Measurements from ENCODE around the gene ST8SIA2.

DNA sequence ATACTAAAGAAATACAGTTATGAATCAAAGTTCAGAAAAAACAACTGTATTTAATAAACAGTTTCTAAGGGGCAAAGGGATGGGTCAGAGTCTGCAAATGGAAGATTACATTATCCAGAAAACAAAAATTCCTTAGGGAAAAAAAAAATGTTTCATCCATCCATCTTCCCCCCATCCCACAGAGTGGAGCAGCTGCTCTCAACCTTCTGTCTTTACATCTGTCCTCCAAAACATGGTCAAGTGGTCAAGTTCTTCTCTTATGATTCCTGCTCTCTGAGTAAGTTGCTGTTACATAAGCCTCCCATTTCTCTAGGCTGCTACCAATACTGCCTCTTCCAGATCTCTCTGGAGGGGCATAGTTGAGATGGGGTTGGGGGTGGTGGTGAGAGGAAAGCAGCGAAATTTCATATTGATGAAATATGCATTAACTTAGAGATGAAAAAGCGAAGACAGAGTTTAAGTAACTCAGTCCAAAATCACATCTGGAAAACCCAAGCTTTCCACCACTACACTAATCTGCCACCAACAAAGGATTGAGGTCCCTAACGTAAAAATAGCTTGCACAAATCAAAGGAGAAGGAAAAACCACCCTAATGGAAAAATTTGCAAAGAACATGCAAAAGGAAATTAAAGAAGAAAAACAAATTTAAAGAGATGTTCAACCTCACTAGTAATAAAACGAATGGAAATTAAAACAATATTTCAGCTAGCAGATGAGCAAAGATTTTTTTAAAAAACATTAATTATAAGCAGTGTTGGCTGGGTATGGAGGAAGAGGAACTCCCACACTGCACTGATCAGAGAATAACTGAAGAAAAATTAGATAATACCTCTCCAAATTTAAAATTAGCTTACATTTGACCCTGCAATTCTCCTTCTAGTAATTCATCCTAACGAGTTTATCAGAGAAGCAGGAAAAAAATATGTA lies 109.5 kb downstream of the ST8SIA2 start:
- TF ChIP-seq CTCF (tag by site-specific recombination; IDR thresholded peaks at IDR 0.05) (no peak), ZNF830 (tag by site-specific recombination; IDR thresholded peaks at IDR 0.05; ENCODE audit: low read depth) (no peak), YY1 (tag by site-specific recombination; IDR thresholded peaks at IDR 0.05) (no peak), ZNF513 (tag by site-specific recombination; IDR thresholded peaks at IDR 0.05) (no peak)
- TF ChIP-seq, protein P1, sequence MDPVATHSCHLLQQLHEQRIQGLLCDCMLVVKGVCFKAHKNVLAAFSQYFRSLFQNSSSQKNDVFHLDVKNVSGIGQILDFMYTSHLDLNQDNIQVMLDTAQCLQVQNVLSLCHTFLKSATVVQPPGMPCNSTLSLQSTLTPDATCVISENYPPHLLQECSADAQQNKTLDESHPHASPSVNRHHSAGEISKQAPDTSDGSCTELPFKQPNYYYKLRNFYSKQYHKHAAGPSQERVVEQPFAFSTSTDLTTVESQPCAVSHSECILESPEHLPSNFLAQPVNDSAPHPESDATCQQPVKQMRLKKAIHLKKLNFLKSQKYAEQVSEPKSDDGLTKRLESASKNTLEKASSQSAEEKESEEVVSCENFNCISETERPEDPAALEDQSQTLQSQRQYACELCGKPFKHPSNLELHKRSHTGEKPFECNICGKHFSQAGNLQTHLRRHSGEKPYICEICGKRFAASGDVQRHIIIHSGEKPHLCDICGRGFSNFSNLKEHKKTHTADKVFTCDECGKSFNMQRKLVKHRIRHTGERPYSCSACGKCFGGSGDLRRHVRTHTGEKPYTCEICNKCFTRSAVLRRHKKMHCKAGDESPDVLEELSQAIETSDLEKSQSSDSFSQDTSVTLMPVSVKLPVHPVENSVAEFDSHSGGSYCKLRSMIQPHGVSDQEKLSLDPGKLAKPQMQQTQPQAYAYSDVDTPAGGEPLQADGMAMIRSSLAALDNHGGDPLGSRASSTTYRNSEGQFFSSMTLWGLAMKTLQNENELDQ (tag by site-specific recombination; IDR thresholded peaks at IDR 0.05; ENCODE audit: low read depth) = no peak
- TF ChIP-seq, protein P2, sequence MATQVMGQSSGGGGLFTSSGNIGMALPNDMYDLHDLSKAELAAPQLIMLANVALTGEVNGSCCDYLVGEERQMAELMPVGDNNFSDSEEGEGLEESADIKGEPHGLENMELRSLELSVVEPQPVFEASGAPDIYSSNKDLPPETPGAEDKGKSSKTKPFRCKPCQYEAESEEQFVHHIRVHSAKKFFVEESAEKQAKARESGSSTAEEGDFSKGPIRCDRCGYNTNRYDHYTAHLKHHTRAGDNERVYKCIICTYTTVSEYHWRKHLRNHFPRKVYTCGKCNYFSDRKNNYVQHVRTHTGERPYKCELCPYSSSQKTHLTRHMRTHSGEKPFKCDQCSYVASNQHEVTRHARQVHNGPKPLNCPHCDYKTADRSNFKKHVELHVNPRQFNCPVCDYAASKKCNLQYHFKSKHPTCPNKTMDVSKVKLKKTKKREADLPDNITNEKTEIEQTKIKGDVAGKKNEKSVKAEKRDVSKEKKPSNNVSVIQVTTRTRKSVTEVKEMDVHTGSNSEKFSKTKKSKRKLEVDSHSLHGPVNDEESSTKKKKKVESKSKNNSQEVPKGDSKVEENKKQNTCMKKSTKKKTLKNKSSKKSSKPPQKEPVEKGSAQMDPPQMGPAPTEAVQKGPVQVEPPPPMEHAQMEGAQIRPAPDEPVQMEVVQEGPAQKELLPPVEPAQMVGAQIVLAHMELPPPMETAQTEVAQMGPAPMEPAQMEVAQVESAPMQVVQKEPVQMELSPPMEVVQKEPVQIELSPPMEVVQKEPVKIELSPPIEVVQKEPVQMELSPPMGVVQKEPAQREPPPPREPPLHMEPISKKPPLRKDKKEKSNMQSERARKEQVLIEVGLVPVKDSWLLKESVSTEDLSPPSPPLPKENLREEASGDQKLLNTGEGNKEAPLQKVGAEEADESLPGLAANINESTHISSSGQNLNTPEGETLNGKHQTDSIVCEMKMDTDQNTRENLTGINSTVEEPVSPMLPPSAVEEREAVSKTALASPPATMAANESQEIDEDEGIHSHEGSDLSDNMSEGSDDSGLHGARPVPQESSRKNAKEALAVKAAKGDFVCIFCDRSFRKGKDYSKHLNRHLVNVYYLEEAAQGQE (tag by site-specific recombination; IDR thresholded peaks at IDR 0.05) = no peak
